Right renal cortex interstitium (tissue), 3 donors: ENCODE measurements around the gene SNX5. TPM values are rescaled to one million over a fixed set of nuclear protein-coding genes. Genes with fewer than 3 reads are reported as not detected.

Source experiments
- DNase-seq, 3 donors: peaks; one replicate each; pipeline ENCODE4 v3.0.0-alpha.2; 2013; ENCODE audit warnings: low read depth in 3 of 3, low spot score in 2 of 3
- polyA plus RNA-seq, 3 donors: library from polyadenylated mRNA; unstranded; fragments of 120-200 nt; gene quantifications; one replicate each; pipeline ENCODE4 v1.2.1, GENCODE V29; 2013; ENCODE audit not compliant: insufficient read length in 3 of 3

The SNX5 gene
- polyA plus RNA-seq, 3 donors: 214 to 232 (median 222) TPM

- DNase-seq: no peak
Observed at GRCh38 chr20:17941826-17942196, 26.8 kb downstream of the SNX5 start.

GRCh38 chr20:17941087-17941825, 27.3 kb downstream of the SNX5 start:
- no peak for DNase-seq

- DNase-seq: no peak
Observed at GRCh38 chr20:17940224-17940971, 28.2 kb downstream of the SNX5 start.

GRCh38 chr20:17939622-17940223, 28.9 kb downstream of the SNX5 start:
- no peak for DNase-seq

- peak in 1 of 3 donors; percentile 49 for DNase-seq
Observed at GRCh38 chr20:17938871-17939619, 29.5 kb downstream of the SNX5 start.

GRCh38 chr20:17936761-17937732, 31.5 kb downstream of the SNX5 start:
- DNase-seq: peak in 2 of 3 donors; percentile 48 to 64

GRCh38 chr20:17936286-17936760, 32.3 kb downstream of the SNX5 start:
- no peak for DNase-seq

- DNase-seq: no peak
Observed at GRCh38 chr20:17935761-17936160, 32.8 kb downstream of the SNX5 start.

GRCh38 chr20:17935186-17935585, 33.4 kb downstream of the SNX5 start:
- no peak for DNase-seq

- no peak for DNase-seq
Observed at GRCh38 chr20:17934141-17934862, 34.3 kb downstream of the SNX5 start.

GRCh38 chr20:17933711-17934110, 34.9 kb downstream of the SNX5 start:
- DNase-seq: no peak

- no peak for DNase-seq
Observed at GRCh38 chr20:17933121-17933520, 35.5 kb downstream of the SNX5 start.

GRCh38 chr20:17932396-17932795, 36.2 kb downstream of the SNX5 start:
- no peak for DNase-seq

- DNase-seq: no peak
Observed at GRCh38 chr20:17931513-17931912, 37.1 kb downstream of the SNX5 start.

GRCh38 chr20:17928633-17929311, 39.8 kb downstream of the SNX5 start:
- no peak for DNase-seq

GRCh38 chr20:17928211-17928611, 40.4 kb downstream of the SNX5 start:
- DNase-seq: no peak

- DNase-seq: no peak
Observed at GRCh38 chr20:17925940-17926300, 42.7 kb downstream of the SNX5 start.

GRCh38 chr20:17925141-17925939, 43.3 kb downstream of the SNX5 start:
- DNase-seq: no peak
